ENCODE measurements around the gene MRPL27. TPM values are rescaled to one million over a fixed set of nuclear protein-coding genes. Genes with fewer than 3 reads are reported as not detected.

Gene MRPL27
- total RNA-seq, 1 experiment from 2014 or later, result 106 TPM

DNA sequence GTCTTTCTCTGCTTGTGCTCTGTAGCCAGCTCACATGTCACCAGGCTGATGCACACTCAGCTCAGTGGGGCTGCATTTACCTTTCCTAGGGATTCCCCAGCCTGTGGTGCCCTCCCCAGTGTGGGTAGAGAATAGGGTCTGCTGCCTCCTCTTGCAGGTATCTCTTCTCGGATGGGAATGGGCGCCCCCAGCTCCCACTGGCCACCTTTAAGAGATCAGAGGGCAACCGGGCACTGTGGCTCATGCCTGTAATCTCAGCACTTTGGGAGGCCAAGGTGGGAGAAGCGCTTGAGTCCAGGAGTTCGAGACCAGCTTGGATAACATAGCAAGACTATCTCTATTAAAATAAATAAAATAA lies 23.8 kb downstream of the MRPL27 start:
- peaks cover 12 to 34% of the 10 kb centered on the region in 2 experiments for H3K4me1 ChIP-seq (ENCODE audit: control insufficient read depth in 1 of 2, insufficient read depth in 2 of 2, low read length in 2 of 2)
- H3K9ac ChIP-seq (ENCODE audit: low read length), result no peak overlapping the region
- CTCF ChIA-PET, result interaction anchor here (1.0 to 1.1 kb wide), 2 partner anchors 53 to 180 kb away, joined by 3 read pairs; no protein-coding TSS in a partner anchor
- H3K9me2 ChIP-seq (ENCODE audit: insufficient read depth), result no peaks in the 10 kb centered on the region
- DNase-seq (ENCODE audit: low read depth, low spot score), result no peak
- H3K4me3 ChIP-seq (replicated peaks in 1 of 2; ENCODE audit: low read depth in 1 of 2, low read length in 2 of 2), result no peak overlapping the region
- ATAC-seq, result no peak
- H3K36me3 ChIP-seq (ENCODE audit: control insufficient read depth in 1 of 2, insufficient read depth in 2 of 2, low read length in 2 of 2), result peaks cover 0 to 6% of the 10 kb centered on the region in 2 experiments; a peak in 1 of 4 replicates
- no peak for TF ChIP-seq SIN3A (IDR thresholded peaks at IDR 0.05; ENCODE audit: low read depth)
- no peak for TF ChIP-seq REST (IDR thresholded peaks at IDR 0.05; ENCODE audit: low read depth)
- no peak for TF ChIP-seq ZBTB33 (IDR thresholded peaks at IDR 0.05; ENCODE audit: extremely low read depth, insufficient replicate concordance, low read length)
- TF ChIP-seq ZFX (IDR thresholded peaks at IDR 0.05), result no peak
- TF ChIP-seq ELF1 (IDR thresholded peaks at IDR 0.05; ENCODE audit: borderline replicate concordance, low read depth), result no peak
- no peak for TF ChIP-seq TCF7L2 (IDR thresholded peaks at IDR 0.05; ENCODE audit: borderline replicate concordance, extremely low read depth, insufficient read depth, insufficient read length)
- TF ChIP-seq CBX3 (IDR thresholded peaks at IDR 0.05; ENCODE audit: low read depth), result no peak
- no peak for TF ChIP-seq MAX (IDR thresholded peaks at IDR 0.05)
- TF ChIP-seq ATF3 (IDR thresholded peaks at IDR 0.05), result no peak
- no peak for TF ChIP-seq POLR2AphosphoS5 (IDR thresholded peaks at IDR 0.05; ENCODE audit: low read depth, low read length)
- TF ChIP-seq CEBPB (IDR thresholded peaks at IDR 0.05; ENCODE audit: low read depth), result no peak
- no peak for TF ChIP-seq EGR1 (IDR thresholded peaks at IDR 0.05; ENCODE audit: low read depth)
- no peak for TF ChIP-seq RAD21 (IDR thresholded peaks at IDR 0.05; ENCODE audit: low read depth)
- TF ChIP-seq JUND (IDR thresholded peaks at IDR 0.05), result no peak
- no peak for TF ChIP-seq SRF (IDR thresholded peaks at IDR 0.05; ENCODE audit: low read depth)
- no peak overlapping the region for H2AFZ ChIP-seq (ENCODE audit: low read depth, low read length, poor library complexity, severe bottlenecking)
- POLR2A ChIA-PET, result interaction anchor here (0.9 kb wide), 1 partner anchor 12 kb away, joined by 4 read pairs; no protein-coding TSS in a partner anchor
- H3K27me3 ChIP-seq (ENCODE audit: insufficient read depth, low read length), result no peaks in the 10 kb centered on the region
- no peak overlapping the region for H3K4me2 ChIP-seq (ENCODE audit: low read length)
- intact Hi-C loops (cut with micrococcal nuclease), result no loop called here
- no peaks in the 10 kb centered on the region for H4K20me1 ChIP-seq (ENCODE audit: insufficient read depth)
- no peaks in the 10 kb centered on the region for H3K9me3 ChIP-seq (ENCODE audit: control insufficient read depth in 1 of 2, insufficient read depth in 1 of 2, low read depth in 1 of 2, low read length in 2 of 2)
- H3K27ac ChIP-seq (ENCODE audit: low read depth, low read length), result no peak overlapping the region
- BruUV-seq (replicated peaks), result no TSS peak
- H3K79me2 ChIP-seq (ENCODE audit: insufficient read depth, low read length), result peaks cover 51% of the 10 kb centered on the region
- RAD21 ChIA-PET (ENCODE audit: low non-redundant PET in 1 of 2, low total read pairs in 2 of 2, uncharacterized antibody in 2 of 2, unreplicated experiment in 2 of 2), result no interaction called here

Measured in HCT116 (cell line).